ENCODE results near the gene ZFYVE28. TPM values are rescaled to one million over a fixed set of nuclear protein-coding genes. Genes with fewer than 3 reads are reported as not detected.

ZFYVE28 gene
- total and polyA plus RNA-seq, 11 donors = 2.6 to 11.9 (median 5.5) TPM

- DNase-seq (peak in 1 of 5 donors; percentile 17), ATAC-seq (no peak)
- Histone ChIP-seq H3K36me3 (no peaks in the 10 kb centered on the region), H3K4me1 (peaks cover 0 to 12% (median 0%) of the 10 kb centered on the region in 12 donors), H3K27ac (no peak overlapping the region), H3K4me3 (no peak overlapping the region), H3K27me3 (no peaks in the 10 kb centered on the region), H3K9me3 (peaks cover 0 to 12% (median 0%) of the 10 kb centered on the region in 12 donors)
- 86 to 92% (median 89%) methylated on average over 38 to 40 of the region's 40 CpGs for WGBS, 4 donors
- TF ChIP-seq POLR2A (IDR thresholded peaks at IDR 0.05) (no peak), CTCF (IDR thresholded peaks at IDR 0.05) (no peak)
- intact Hi-C loops (cut with DNase I) = no loop called here
Measured at GRCh38 chr4:2297606-2298531, 120.6 kb downstream of the ZFYVE28 start.

GRCh38 chr4:2296631-2297601, 121.5 kb downstream of the ZFYVE28 start:
- 81 to 95% (median 86%) methylated on average over 22 to 37 of the region's 37 CpGs for WGBS, 4 donors
- Histone ChIP-seq H3K4me1 (peaks cover 0 to 12% (median 0%) of the 10 kb centered on the region in 12 donors), H3K27ac (no peak overlapping the region), H3K27me3 (no peaks in the 10 kb centered on the region), H3K9me3 (peaks cover 0 to 7% (median 0%) of the 10 kb centered on the region in 12 donors), H3K36me3 (no peaks in the 10 kb centered on the region), H3K4me3 (no peak overlapping the region)
- DNase-seq (peak in 1 of 5 donors; percentile 36), ATAC-seq (peak; percentile 37 to 59 (median 52))
- intact Hi-C loops (cut with DNase I) = no loop called here
- TF ChIP-seq POLR2A (IDR thresholded peaks at IDR 0.05) (no peak), CTCF (IDR thresholded peaks at IDR 0.05) (no peak)

GRCh38 chr4:2295900-2296442, 122.5 kb downstream of the ZFYVE28 start:
- intact Hi-C loops (cut with DNase I) = no loop called here
- TF ChIP-seq POLR2A (IDR thresholded peaks at IDR 0.05) (no peak), CTCF (IDR thresholded peaks at IDR 0.05) (no peak)
- peak in 2 of 4 donors; percentile 8 to 32 for ATAC-seq

More at GRCh38 chr4:2295900-2296442, 122.5 kb downstream of the ZFYVE28 start:
- Histone ChIP-seq H3K9me3 (peaks cover 0 to 7% (median 0%) of the 10 kb centered on the region in 12 donors), H3K27me3 (no peaks in the 10 kb centered on the region), H3K4me1 (peaks cover 0 to 12% (median 0%) of the 10 kb centered on the region in 12 donors), H3K27ac (no peak overlapping the region), H3K4me3 (no peak overlapping the region), H3K36me3 (no peaks in the 10 kb centered on the region)
- DNase-seq = peak in 1 of 5 donors; percentile 17
- 87 to 91% (median 89%) methylated on average over 11 to 14 of the region's 14 CpGs for WGBS, 4 donors
